ENCODE measurements around the gene EPS8L2.

GRCh38 chr11:702462-703461 is 3.3 kb upstream of the EPS8L2 start:
- TF ChIP-seq POLR2A (IDR thresholded peaks at IDR 0.05; ENCODE audit: low read depth, low read length) = no peak
- no peak for TF ChIP-seq POLR2AphosphoS5 (IDR thresholded peaks at IDR 0.05; ENCODE audit: low read depth, low read length)
- no peak for TF ChIP-seq TAF1 (IDR thresholded peaks at IDR 0.05; ENCODE audit: borderline replicate concordance, low read depth, low read length)

Measured in GM12892 (cell line).